GM12878 (cell line): ENCODE measurements around the gene MCMBP. TPM values are rescaled to one million over a fixed set of nuclear protein-coding genes. Genes with fewer than 3 reads are reported as not detected.

ENCODE experiments used
- ATAC-seq: fragments of 200-7000 bp; cut with Tn5 transposase; 3 replicates; pipeline ENCODE4 v1.9.1; 2020; ENCODE audit warnings: mild to moderate bottlenecking, moderate library complexity
- BruUV-seq: library from RNA; stranded (reverse); fragments of 400-500 nt; replicated peaks from 2 replicates; lab custom pipeline; 2021; lab: Mats Ljungman, UMichigan
- CTCF ChIA-PET: fragments of 300-600 bp; sonication (Branson Sonifier 250); formaldehyde crosslinking; extraction: SDS; loops from one replicate; lab custom pipeline; 2021; ENCODE audit warnings: inconsistent platforms; lab: Yijun Ruan, JAX
- POLR2A ChIA-PET: fragments of 350-600 bp; formaldehyde crosslinking; extraction: SDS; loops from one replicate; lab custom pipeline; 2021; ENCODE audit warnings: inconsistent platforms; lab: Charles Lee
- RAD21 ChIA-PET: fragments of 300-600 bp; sonication (Branson Sonifier 250); formaldehyde crosslinking; loops from one replicate; lab custom pipeline; 2023; ENCODE audit warnings: antibody characterized with exemption; ENCODE audit not compliant: unreplicated experiment; lab: Charles Lee
- SMC1A ChIA-PET: fragments of 300-600 bp; sonication (Branson Sonifier 250); formaldehyde crosslinking; loops from one replicate; lab custom pipeline; 2023; ENCODE audit not compliant: unreplicated experiment, uncharacterized antibody; lab: Charles Lee
- DNase-seq: peaks from one replicate; pipeline ENCODE4 v3.0.0-alpha.2; 2011; ENCODE audit warnings: low read depth, low spot score
- FAIRE-seq: peaks from 3 replicates; lab custom pipeline; 2011; peaks lifted over from hg19 to GRCh38; lab: Jason Lieb, UNC
- H2AFZ ChIP-seq: 2 replicates; pipeline ENCODE4 v1.6.0; 2011; ENCODE audit warnings: low read depth, low read length, control low read depth; ENCODE audit not compliant: control insufficient read depth
- H3K27ac ChIP-seq: 2 replicates; pipeline ENCODE4 v1.5.1; 2011; ENCODE audit warnings: control low read depth; ENCODE audit not compliant: control insufficient read depth, insufficient read depth
- H3K27me3 ChIP-seq, 2 experiments: replicated peaks in 1 of 2; 2 replicates each; pipeline versions ENCODE4 v1.6.0 to v1.6.1; 2011; ENCODE audit warnings: low read length in 1 of 2; ENCODE audit not compliant: control insufficient read depth in 2 of 2, insufficient read depth in 2 of 2
- H3K36me3 ChIP-seq, 2 experiments: 2 replicates each; pipeline ENCODE4 v1.5.1; 2011; ENCODE audit warnings: low read length in 1 of 2; ENCODE audit not compliant: control insufficient read depth in 2 of 2, insufficient read depth in 2 of 2
- H3K4me1 ChIP-seq: 2 replicates; pipeline ENCODE4 v1.6.1; 2011; ENCODE audit warnings: mild to moderate bottlenecking, low read length, moderate library complexity, mixed read lengths; ENCODE audit not compliant: control insufficient read depth, insufficient read depth
- H3K4me2 ChIP-seq: 2 replicates; pipeline ENCODE4 v1.6.0; 2011; ENCODE audit warnings: control low read depth; ENCODE audit not compliant: control insufficient read depth, insufficient read depth
- H3K4me3 ChIP-seq: fragments of 200-600 bp; sonication (generic); 2 replicates; pipeline ENCODE4 v1.5.1; 2016
- H3K79me2 ChIP-seq: 2 replicates; pipeline ENCODE4 v1.6.0; 2011; ENCODE audit warnings: low read length; ENCODE audit not compliant: control insufficient read depth, insufficient read depth
- H3K9ac ChIP-seq: 2 replicates; pipeline ENCODE4 v1.8.0; 2011; ENCODE audit warnings: low read length, control low read depth, mixed read lengths; ENCODE audit not compliant: control insufficient read depth, insufficient read depth
- H3K9me3 ChIP-seq: replicated peaks from 3 replicates; pipeline ENCODE4 v1.5.1; 2011; ENCODE audit warnings: mild to moderate bottlenecking, low read length; ENCODE audit not compliant: control insufficient read depth, insufficient read depth
- H4K20me1 ChIP-seq: 2 replicates; pipeline ENCODE4 v1.6.0; 2011; ENCODE audit not compliant: control insufficient read depth, insufficient read depth
- ASH2L ChIP-seq: fragments of 300-600, 200-600 bp; sonication (generic); IDR thresholded peaks from 2 replicates; pipeline ENCODE4 v1.6.1; 2017; ENCODE audit warnings: low read depth, mild to moderate bottlenecking, borderline replicate concordance
- BCLAF1 ChIP-seq: fragments of 450-650 bp; IDR thresholded peaks from 2 replicates; pipeline ENCODE4 v1.6.1; 2017; ENCODE audit warnings: antibody characterized with exemption, mild to moderate bottlenecking, moderate library complexity
- CEBPB ChIP-seq, 2 experiments: fragments of 150-350 bp in 1 of 2; IDR thresholded peaks; 2 replicates each; pipeline ENCODE4 v1.6.1; 2012 to 2014; ENCODE audit warnings: low read depth in 2 of 2, low read length in 2 of 2, borderline replicate concordance in 1 of 2, inconsistent platforms in 1 of 2
- DPF2 ChIP-seq: fragments of 450-650 bp; IDR thresholded peaks from 2 replicates; pipeline ENCODE4 v1.6.1; 2017; ENCODE audit warnings: mild to moderate bottlenecking
- FOXM1 ChIP-seq: IDR thresholded peaks from 2 replicates; pipeline ENCODE4 v1.6.1; 2012; ENCODE audit warnings: low read depth, mild to moderate bottlenecking, inconsistent platforms, low read length, moderate library complexity
- HDAC6 ChIP-seq: fragments of 200-600 bp; sonication (generic); IDR thresholded peaks from one replicate; pipeline ENCODE4 v1.8.0; 2017; ENCODE audit warnings: antibody characterized with exemption; ENCODE audit not compliant: unreplicated experiment
- MTA2 ChIP-seq: fragments of 450-650 bp; IDR thresholded peaks from 2 replicates; pipeline ENCODE4 v1.6.1; 2016; ENCODE audit warnings: low read depth, mild to moderate bottlenecking, moderate library complexity
- NBN ChIP-seq: fragments of 450-650 bp; IDR thresholded peaks from 2 replicates; pipeline ENCODE4 v1.6.1; 2016
- NR2F1 ChIP-seq: fragments of 450-650 bp; conservative IDR thresholded peaks from 2 replicates; pipeline ENCODE4 v1.6.1; 2017; ENCODE audit warnings: mild to moderate bottlenecking
- PAX5 ChIP-seq: IDR thresholded peaks from 2 replicates; pipeline ENCODE4 v1.6.1; 2011; ENCODE audit warnings: low read depth, low read length, borderline replicate concordance
- RELB ChIP-seq: fragments of 450-650 bp; IDR thresholded peaks from 2 replicates; pipeline ENCODE4 v1.6.1; 2017; ENCODE audit warnings: low read depth, mild to moderate bottlenecking, moderate library complexity
- RUNX3 ChIP-seq: IDR thresholded peaks from 2 replicates; pipeline ENCODE4 v1.6.1; 2012; ENCODE audit warnings: low read length, inconsistent platforms
- SMAD1 ChIP-seq: fragments of 450-650 bp; IDR thresholded peaks from 2 replicates; pipeline ENCODE4 v1.6.1; 2018; ENCODE audit warnings: mild to moderate bottlenecking, low read depth; ENCODE audit not compliant: partially characterized antibody
- TCF7 ChIP-seq: IDR thresholded peaks from 2 replicates; pipeline ENCODE4 v1.6.1; 2014; ENCODE audit warnings: antibody characterized with exemption, borderline replicate concordance
- ZNF24 ChIP-seq: fragments of 450-650 bp; IDR thresholded peaks from 2 replicates; pipeline ENCODE4 v1.6.1; 2017; ENCODE audit warnings: antibody characterized with exemption, mild to moderate bottlenecking
- ZSCAN29 ChIP-seq: fragments of 450-650 bp; IDR thresholded peaks from 2 replicates; pipeline ENCODE4 v1.6.1; 2017; ENCODE audit warnings: mild to moderate bottlenecking, moderate library complexity
- WGBS: methylation state at CpG from one replicate; pipeline ENCODE4 v1.1.6; 2016; ENCODE audit warnings: low lambda C conversion rate; ENCODE audit not compliant: insufficient replicate concordance, insufficient coverage; ENCODE audit errors: missing lambda C conversion rate; 5-methylcytosine and 5-hydroxymethylcytosine counted together
- in situ Hi-C: fragments of 300-500 bp; cut with MboI; formaldehyde crosslinking; loops from 9 replicates; pipeline ENCODE4 v1.14.3; 2018; ENCODE audit warnings: mixed read lengths
- intact Hi-C: fragments of 100-400 bp; cut with micrococcal nuclease; formaldehyde crosslinking; loops from one replicate; pipeline ENCODE4 v1.14.2; 2022; ENCODE audit not compliant: unreplicated experiment
- polyA plus RNA-seq, 11 experiments: library from polyadenylated mRNA; depleted of rRNA in 4 of 11; unstranded in 6 of 11; stranded (reverse) in 5 of 11; fragments of >200 nt; fragmentation: Nextera tagmentation in 4 of 11; fragmentation: Illumina TruSeq in 1 of 11; extraction: Ambion mirVana in 4 of 11; extraction: Trizol in 1 of 11; gene quantifications; 1 replicate in 1 of 11; 2 replicates in 10 of 11; pipeline versions ENCODE4 v1.2.1 to v1.2.3, GENCODE V29; 2011 to 2016; ENCODE audit warnings: inconsistent platforms in 2 of 11, missing spikeins in 2 of 11, low read depth in 1 of 11
- total RNA-seq, 4 experiments: library from RNA; depleted of rRNA in 3 of 4; stranded (reverse); fragments of >200 nt in 3 of 4; fragmentation: Illumina TruSeq in 1 of 4; extraction: Trizol in 1 of 4; gene quantifications; 2 replicates each; pipeline versions ENCODE4 v1.2.1 to v1.2.3, GENCODE V29; 2013 to 2021

MCMBP gene
- total and polyA plus RNA-seq, 10 of the 15 experiments (the other 5 are each of a cell fraction or from before 2014, with no cell fraction given), result 7.6 to 93.1 (median 75.7) TPM

DNA sequence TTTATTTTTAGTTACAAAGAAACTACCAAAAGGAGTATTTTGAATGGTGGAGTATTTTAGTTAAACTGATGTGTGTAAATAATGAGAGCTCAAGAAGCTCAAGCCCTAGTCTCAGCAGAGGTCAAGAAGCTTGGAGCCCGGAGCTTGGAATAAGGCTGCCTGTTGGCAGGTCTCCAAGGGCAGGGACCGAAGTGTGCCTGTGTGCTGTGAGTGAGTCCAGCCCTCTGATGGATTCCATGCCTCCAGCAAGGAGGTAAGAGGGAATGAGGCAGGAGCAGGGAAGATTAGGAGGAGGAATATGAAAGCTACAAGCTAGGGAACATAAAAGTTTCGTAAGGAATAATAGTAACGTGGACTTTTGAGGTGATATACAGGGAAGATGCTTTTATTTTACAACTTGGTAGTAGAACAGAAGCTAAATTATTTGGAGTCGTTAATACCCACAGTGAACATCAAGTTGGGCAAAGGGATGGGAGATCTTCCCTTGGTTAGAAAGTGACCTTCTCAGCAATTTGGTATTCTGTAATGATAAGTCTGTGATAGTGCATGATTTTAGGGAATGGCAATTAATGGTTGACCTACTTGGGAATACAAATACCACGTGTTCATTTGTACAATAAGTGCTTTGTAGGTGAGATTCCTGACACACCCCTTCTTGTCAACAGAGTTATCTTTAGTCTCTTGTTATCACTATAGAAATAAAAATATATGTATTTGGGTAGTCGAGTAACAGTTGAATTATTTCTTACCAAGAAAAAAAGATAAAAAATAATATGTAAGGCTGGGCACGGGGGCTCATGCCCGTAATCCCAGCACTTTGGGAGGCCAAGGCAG, 24.5 kb upstream of the MCMBP start:
- no peaks in the 10 kb centered on the region for H3K4me1 ChIP-seq
- 91% methylated on average over 9 of the region's 9 CpGs for WGBS
- no peak overlapping the region; the same call in 1 of the 2 replicates for H3K4me2 ChIP-seq
- no peak overlapping the region for H2AFZ ChIP-seq
- POLR2A ChIA-PET, result interaction anchor here (0.7 to 1.0 kb wide), 4 partner anchors 24 to 133 kb away, joined by 3 to 4 read pairs (median 4); partner anchors contain the start of gene MCMBP
- H3K36me3 ChIP-seq, result peaks cover 0 to 12% of the 10 kb centered on the region in 2 experiments; a peak in 2 of 4 replicates
- H3K4me3 ChIP-seq, result no peak overlapping the region
- H3K9me3 ChIP-seq, result no peaks in the 10 kb centered on the region
- no peak for ATAC-seq
- H3K27ac ChIP-seq, result no peak overlapping the region
- TF ChIP-seq ASH2L, result no peak
- no peak for TF ChIP-seq DPF2
- no peak for TF ChIP-seq NR2F1
- no peak for TF ChIP-seq CEBPB (IDR thresholded peaks at IDR 0.05; ENCODE audit: borderline replicate concordance in 1 of 2, low read depth in 2 of 2, low read length in 2 of 2)
- no peak for TF ChIP-seq NBN
- TF ChIP-seq FOXM1, result no peak
- TF ChIP-seq ZSCAN29, result no peak
- no peak for TF ChIP-seq TCF7
- no peak for TF ChIP-seq PAX5
- no peak for TF ChIP-seq HDAC6
- TF ChIP-seq SMAD1, result no peak
- no peak for TF ChIP-seq BCLAF1
- TF ChIP-seq RELB, result no peak
- no peak for TF ChIP-seq ZNF24
- TF ChIP-seq MTA2, result no peak
- TF ChIP-seq RUNX3, result no peak
- H4K20me1 ChIP-seq, result peaks cover 4% of the 10 kb centered on the region; the same call in 1 of the 2 replicates
- H3K9ac ChIP-seq, result no peak overlapping the region
- RAD21 ChIA-PET, result interaction anchor here (0.6 kb wide), 1 partner anchor 16 kb away, joined by 3 read pairs; no protein-coding TSS in a partner anchor
- intact Hi-C loops (no loop called here), in situ Hi-C loops (no loop called here)
- no peaks in the 10 kb centered on the region for H3K27me3 ChIP-seq
- SMC1A ChIA-PET, result interaction anchor here (0.9 to 1.4 kb wide), 4 partner anchors 21 to 37 kb away, joined by 3 to 4 read pairs (median 4); partner anchors contain the start of gene MCMBP
- H3K79me2 ChIP-seq, result peaks cover 69% of the 10 kb centered on the region
- no peak for FAIRE-seq
- BruUV-seq, result no TSS peak
- no peak for DNase-seq
- CTCF ChIA-PET, result interaction anchor here (0.6 to 1.6 kb wide), 5 partner anchors 38 to 325 kb away, joined by 3 to 4 read pairs (median 3); no protein-coding TSS in a partner anchor
